Spleen (tissue), 11 donors: ENCODE measurements around the gene KEL. TPM values are rescaled to one million over a fixed set of nuclear protein-coding genes. Genes with fewer than 3 reads are reported as not detected.

Experiments used
- DNase-seq: peaks from one replicate; pipeline ENCODE4 v3.0.0-alpha.2; 2020
- H3K27ac ChIP-seq, 8 donors: fragments of 200-600 bp; sonication (generic) in 7 of 8; 1 replicate in 4 of 8; 2 replicates in 4 of 8; pipeline versions ENCODE4 v1.5.0 to v1.8.0; 2016 to 2021; ENCODE audit warnings: inconsistent platforms in 4 of 8, mild to moderate bottlenecking in 4 of 8, moderate library complexity in 1 of 8
- H3K27me3 ChIP-seq, 7 donors: fragments of 200-600 bp; sonication (generic) in 6 of 7; replicated peaks in 1 of 7; 1 replicate in 4 of 7; 2 replicates in 3 of 7; pipeline versions ENCODE4 v1.5.0 to v1.8.0; 2016 to 2021; ENCODE audit warnings: inconsistent platforms in 3 of 7, mild to moderate bottlenecking in 1 of 7
- H3K36me3 ChIP-seq, 6 donors: fragments of 200-600 bp; sonication (generic) in 5 of 6; 1 replicate in 4 of 6; 2 replicates in 2 of 6; pipeline versions ENCODE4 v1.5.0 to v1.8.0; 2016 to 2021; ENCODE audit warnings: inconsistent platforms in 2 of 6
- H3K4me1 ChIP-seq, 6 donors: fragments of 200-600 bp; sonication (generic) in 5 of 6; 1 replicate in 3 of 6; 2 replicates in 3 of 6; pipeline versions ENCODE4 v1.5.0 to v1.8.0; 2016 to 2021; ENCODE audit warnings: inconsistent platforms in 3 of 6
- H3K4me3 ChIP-seq, 8 donors: fragments of 200-600 bp; sonication (generic) in 7 of 8; 1 replicate in 4 of 8; 2 replicates in 4 of 8; pipeline versions ENCODE4 v1.5.0 to v1.8.0; 2016 to 2021; ENCODE audit warnings: inconsistent platforms in 4 of 8, mild to moderate bottlenecking in 4 of 8, moderate library complexity in 2 of 8
- H3K9me3 ChIP-seq, 8 donors: fragments of 200-600 bp; sonication (generic) in 7 of 8; 1 replicate in 4 of 8; 2 replicates in 4 of 8; pipeline versions ENCODE4 v1.5.0 to v1.8.0; 2016 to 2021; ENCODE audit warnings: inconsistent platforms in 4 of 8
- CTCF ChIP-seq, 11 experiments: fragments of 200-600 bp in 7 of 11; fragments of 450-650 bp in 4 of 11; sonication (generic) in 4 of 11; IDR thresholded peaks in 8 of 11; conservative IDR thresholded peaks in 3 of 11; 1 replicate in 7 of 11; 2 replicates in 4 of 11; pipeline versions ENCODE4 v1.4.0 to v1.8.0; 2016 to 2021; ENCODE audit warnings: antibody characterized with exemption in 11 of 11, inconsistent platforms in 4 of 11, mild to moderate bottlenecking in 1 of 11
- POLR2A ChIP-seq, 3 donors: fragments of 450-650 bp; IDR thresholded peaks; one replicate each; pipeline ENCODE4 v1.5.1; 2017; ENCODE audit warnings: antibody characterized with exemption in 3 of 3, mild to moderate bottlenecking in 1 of 3
- POLR2AphosphoS5 ChIP-seq, 3 donors: sonication (generic); formaldehyde crosslinking; IDR thresholded peaks; one replicate each; pipeline ENCODE4 v1.5.1; 2017; ENCODE audit warnings: antibody characterized with exemption in 3 of 3
- WGBS, 5 donors: extraction: QIAGEN DNeasy Blood & Tissue Kit in 3 of 5; methylation state at CpG; one replicate each; pipeline versions ENCODE4 v1.1.5 to v1.1.7; 2013 to 2018; 5-methylcytosine and 5-hydroxymethylcytosine counted together
- intact Hi-C: fragments of 100-400 bp; cut with DNase I; formaldehyde crosslinking; loops from one replicate; pipeline ENCODE4 v1.15.0; 2023; ENCODE audit warnings: low total_unique reads
- polyA plus RNA-seq, 3 donors: library from polyadenylated mRNA; stranded (reverse); fragments of 200-250 nt; gene quantifications; one replicate each; pipeline ENCODE4 v1.2.1, GENCODE V29; 2013
- total RNA-seq, 7 donors: library from RNA; depleted of rRNA in 3 of 7; stranded (reverse); fragments of >200 nt in 3 of 7; fragmentation: NEBNext Ultra II Directional in 4 of 7; extraction: Animal tissue kit (Norgen Biotek cat#: 25700) in 4 of 7; gene quantifications; one replicate each; pipeline versions ENCODE4 v1.1.0 to v1.2.1, GENCODE V29; 2016 to 2021
- donor health status: healthy with polysubstance abuse.
- donor health status: DM: no; HTN: no; CAD: no; lungs with moderate emphysema.
- donor health status: DM: no; HTN: no; CAD: no.
- donor health status: Bipolar disorder and iron deficiency.
- donor health status: healthy.
- donor health status: DM: no; HTN: no; CAD: no.
- donor health status: DM: yes; HTN: yes; CAD: no.

KEL gene
- total and polyA plus RNA-seq, 10 donors = 3.3 to 27.4 (median 5.6) TPM

GRCh38 chr7:142891490-142892082, 70.6 kb downstream of the KEL start:
- Histone ChIP-seq H3K4me1 (no peaks in the 10 kb centered on the region), H3K9me3 (no peaks in the 10 kb centered on the region), H3K27me3 (peaks cover 0 to 20% (median 0%) of the 10 kb centered on the region in 7 donors), H3K4me3 (no peak overlapping the region), H3K36me3 (no peaks in the 10 kb centered on the region), H3K27ac (no peak overlapping the region)
- WGBS, 5 donors = 84 to 93% (median 86%) methylated on average over 10 of the region's 10 CpGs
- intact Hi-C loops = no loop called here
- DNase-seq = peak; percentile 15
- TF ChIP-seq POLR2AphosphoS5 (IDR thresholded peaks at IDR 0.05) (no peak), POLR2A (IDR thresholded peaks at IDR 0.05) (no peak), CTCF (IDR thresholded peaks at IDR 0.05 in 8 of 11, conservative IDR thresholded peaks at IDR 0.05 in 3 of 11) (no peak)

Other genes starting within 250 kb of the KEL start
- 1 to 10 TPM in 3 of 7 donors, not detected in 4; 2.9 to 6.3 (median 3.0) TPM for gene PRSS1, start 212.9 kb downstream of the KEL start, total RNA-seq
- gene PRSS1, start 212.9 kb downstream of the KEL start, polyA plus RNA-seq = 1 to 10 TPM in 2 of 3 donors, under 1 TPM in 1; 0.88 to 1.4 (median 1.2) TPM
- 10 to 100 TPM in 2 of 7 donors, 1 to 10 TPM in 1, not detected in 4; 3.8 to 14.5 (median 11.1) TPM for gene PRSS2, start 191.4 kb downstream of the KEL start, total RNA-seq
- gene PRSS2, start 191.4 kb downstream of the KEL start, polyA plus RNA-seq = 1 to 10 TPM; 1.1 to 1.3 (median 1.2) TPM
- 10 to 100 TPM; 12.3 to 15.5 (median 13.9) TPM for gene EPHB6, start 107.3 kb downstream of the KEL start, total RNA-seq
- gene EPHB6, start 107.3 kb downstream of the KEL start, polyA plus RNA-seq = 10 to 100 TPM; 11.3 to 28.8 (median 23.6) TPM
- gene TRPV6, start 76.6 kb downstream of the KEL start, total RNA-seq = under 1 TPM in 4 of 7 donors, not detected in 3; 0.06 to 0.32 (median 0.25) TPM
- gene TRPV6, start 76.6 kb downstream of the KEL start, polyA plus RNA-seq = under 1 TPM; 0.05 to 0.26 (median 0.16) TPM
- gene TRPV5, start 28.6 kb downstream of the KEL start, total RNA-seq = under 1 TPM in 1 of 7 donors, not detected in 6; 0.20 TPM
- under 1 TPM in 2 of 3 donors, not detected in 1; 0.02 to 0.03 TPM for gene TRPV5, start 28.6 kb downstream of the KEL start, polyA plus RNA-seq
- gene LLCFC1, start 22.9 kb downstream of the KEL start, total RNA-seq = not detected
- under 1 TPM in 1 of 3 donors, not detected in 2; 0.18 TPM for gene LLCFC1, start 22.9 kb downstream of the KEL start, polyA plus RNA-seq
- gene OR9A2, start 64.8 kb upstream of the KEL start, total RNA-seq = under 1 TPM in 1 of 7 donors, not detected in 6; 0.64 TPM
- not detected for gene OR9A2, start 64.8 kb upstream of the KEL start, polyA plus RNA-seq
- gene OR6V1, start 90.0 kb upstream of the KEL start, total RNA-seq = not detected
- not detected for gene OR6V1, start 90.0 kb upstream of the KEL start, polyA plus RNA-seq
- not detected for gene PIP, start 169.7 kb upstream of the KEL start, total RNA-seq
- gene PIP, start 169.7 kb upstream of the KEL start, polyA plus RNA-seq = not detected
- not detected for gene TAS2R39, start 221.1 kb upstream of the KEL start, total RNA-seq
- gene TAS2R39, start 221.1 kb upstream of the KEL start, polyA plus RNA-seq = not detected